ENCODE results near the gene ADAMTS8.

DNA sequence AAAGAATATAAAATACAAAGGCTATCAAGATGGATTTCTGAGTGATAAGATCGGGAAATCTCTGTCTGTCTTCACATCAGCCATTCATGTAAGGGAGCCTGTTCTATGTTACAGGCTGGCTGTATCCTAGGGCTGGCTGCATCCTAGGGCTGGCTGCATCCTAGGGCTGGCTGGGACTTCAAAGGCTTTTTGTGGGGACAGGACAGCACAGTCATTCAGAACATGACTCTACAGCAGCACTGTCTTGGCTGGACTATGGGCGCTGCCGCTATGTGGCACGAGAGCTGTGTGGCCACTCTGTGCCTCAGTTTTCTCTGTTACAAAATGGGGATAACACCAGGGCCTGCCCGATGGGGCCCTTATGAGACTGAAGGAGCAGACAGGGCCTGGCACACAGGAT, 10.2 kb downstream of the ADAMTS8 start:
- no peak for TF ChIP-seq POLR2AphosphoS5 (IDR thresholded peaks at IDR 0.05; ENCODE audit: low read depth, low read length)
- TF ChIP-seq, protein P1, sequence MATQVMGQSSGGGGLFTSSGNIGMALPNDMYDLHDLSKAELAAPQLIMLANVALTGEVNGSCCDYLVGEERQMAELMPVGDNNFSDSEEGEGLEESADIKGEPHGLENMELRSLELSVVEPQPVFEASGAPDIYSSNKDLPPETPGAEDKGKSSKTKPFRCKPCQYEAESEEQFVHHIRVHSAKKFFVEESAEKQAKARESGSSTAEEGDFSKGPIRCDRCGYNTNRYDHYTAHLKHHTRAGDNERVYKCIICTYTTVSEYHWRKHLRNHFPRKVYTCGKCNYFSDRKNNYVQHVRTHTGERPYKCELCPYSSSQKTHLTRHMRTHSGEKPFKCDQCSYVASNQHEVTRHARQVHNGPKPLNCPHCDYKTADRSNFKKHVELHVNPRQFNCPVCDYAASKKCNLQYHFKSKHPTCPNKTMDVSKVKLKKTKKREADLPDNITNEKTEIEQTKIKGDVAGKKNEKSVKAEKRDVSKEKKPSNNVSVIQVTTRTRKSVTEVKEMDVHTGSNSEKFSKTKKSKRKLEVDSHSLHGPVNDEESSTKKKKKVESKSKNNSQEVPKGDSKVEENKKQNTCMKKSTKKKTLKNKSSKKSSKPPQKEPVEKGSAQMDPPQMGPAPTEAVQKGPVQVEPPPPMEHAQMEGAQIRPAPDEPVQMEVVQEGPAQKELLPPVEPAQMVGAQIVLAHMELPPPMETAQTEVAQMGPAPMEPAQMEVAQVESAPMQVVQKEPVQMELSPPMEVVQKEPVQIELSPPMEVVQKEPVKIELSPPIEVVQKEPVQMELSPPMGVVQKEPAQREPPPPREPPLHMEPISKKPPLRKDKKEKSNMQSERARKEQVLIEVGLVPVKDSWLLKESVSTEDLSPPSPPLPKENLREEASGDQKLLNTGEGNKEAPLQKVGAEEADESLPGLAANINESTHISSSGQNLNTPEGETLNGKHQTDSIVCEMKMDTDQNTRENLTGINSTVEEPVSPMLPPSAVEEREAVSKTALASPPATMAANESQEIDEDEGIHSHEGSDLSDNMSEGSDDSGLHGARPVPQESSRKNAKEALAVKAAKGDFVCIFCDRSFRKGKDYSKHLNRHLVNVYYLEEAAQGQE (IDR thresholded peaks at IDR 0.05; ENCODE audit: insufficient read depth in 1 of 2, low read depth in 2 of 2, low read length in 1 of 2): no peak
- TF ChIP-seq, protein P2, sequence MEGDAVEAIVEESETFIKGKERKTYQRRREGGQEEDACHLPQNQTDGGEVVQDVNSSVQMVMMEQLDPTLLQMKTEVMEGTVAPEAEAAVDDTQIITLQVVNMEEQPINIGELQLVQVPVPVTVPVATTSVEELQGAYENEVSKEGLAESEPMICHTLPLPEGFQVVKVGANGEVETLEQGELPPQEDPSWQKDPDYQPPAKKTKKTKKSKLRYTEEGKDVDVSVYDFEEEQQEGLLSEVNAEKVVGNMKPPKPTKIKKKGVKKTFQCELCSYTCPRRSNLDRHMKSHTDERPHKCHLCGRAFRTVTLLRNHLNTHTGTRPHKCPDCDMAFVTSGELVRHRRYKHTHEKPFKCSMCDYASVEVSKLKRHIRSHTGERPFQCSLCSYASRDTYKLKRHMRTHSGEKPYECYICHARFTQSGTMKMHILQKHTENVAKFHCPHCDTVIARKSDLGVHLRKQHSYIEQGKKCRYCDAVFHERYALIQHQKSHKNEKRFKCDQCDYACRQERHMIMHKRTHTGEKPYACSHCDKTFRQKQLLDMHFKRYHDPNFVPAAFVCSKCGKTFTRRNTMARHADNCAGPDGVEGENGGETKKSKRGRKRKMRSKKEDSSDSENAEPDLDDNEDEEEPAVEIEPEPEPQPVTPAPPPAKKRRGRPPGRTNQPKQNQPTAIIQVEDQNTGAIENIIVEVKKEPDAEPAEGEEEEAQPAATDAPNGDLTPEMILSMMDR (IDR thresholded peaks at IDR 0.05): no peak
